Keratinocyte (primary cell): ENCODE measurements around the gene KNCN. TPM values are rescaled to one million over a fixed set of nuclear protein-coding genes. Genes with fewer than 3 reads are reported as not detected.

Experiments used
- DNase-seq: peaks from one replicate; pipeline ENCODE4 v3.0.0-alpha.2; 2011; ENCODE audit warnings: low read depth, missing footprints, low spot score
- FAIRE-seq: peaks from 2 replicates; lab custom pipeline; 2011; peaks lifted over from hg19 to GRCh38; lab: Jason Lieb, UNC
- H2AFZ ChIP-seq: 2 replicates; pipeline ENCODE4 v1.6.0; 2012; ENCODE audit warnings: low read length, control low read depth, inconsistent platforms; ENCODE audit not compliant: control insufficient read depth
- H3K27ac ChIP-seq: 2 replicates; pipeline ENCODE4 v1.5.1; 2011; ENCODE audit warnings: low read length; ENCODE audit not compliant: control insufficient read depth, insufficient read depth
- H3K27me3 ChIP-seq: 3 replicates; pipeline ENCODE4 v1.6.0; 2011; ENCODE audit warnings: low read length; ENCODE audit not compliant: control insufficient read depth, insufficient read depth; ENCODE audit errors: extremely low read depth
- H3K36me3 ChIP-seq, 2 experiments: 2 replicates in 1 of 2; 3 replicates in 1 of 2; pipeline ENCODE4 v1.5.1; 2011; ENCODE audit warnings: low read length in 2 of 2, mild to moderate bottlenecking in 1 of 2; ENCODE audit not compliant: control insufficient read depth in 2 of 2, insufficient read depth in 2 of 2; ENCODE audit errors: extremely low read depth in 1 of 2
- H3K4me1 ChIP-seq: 3 replicates; pipeline ENCODE4 v1.5.1; 2011; ENCODE audit warnings: low read length; ENCODE audit not compliant: control insufficient read depth, insufficient read depth; ENCODE audit errors: extremely low read depth
- H3K4me2 ChIP-seq: 3 replicates; pipeline ENCODE4 v1.6.0; 2011; ENCODE audit warnings: low read depth, low read length; ENCODE audit not compliant: control insufficient read depth, insufficient read depth; ENCODE audit errors: extremely low read depth
- H3K4me3 ChIP-seq, 3 experiments: fragments of 200-600 bp in 1 of 3; sonication (generic) in 1 of 3; 2 replicates in 2 of 3; 3 replicates in 1 of 3; pipeline ENCODE4 v1.5.1; 2011 to 2016; ENCODE audit warnings: low read length in 3 of 3, mild to moderate bottlenecking in 3 of 3, control low read depth in 2 of 3, inconsistent platforms in 1 of 3, low read depth in 1 of 3, mixed read lengths in 1 of 3, mixed run types in 1 of 3, moderate library complexity in 1 of 3; ENCODE audit not compliant: control insufficient read depth in 2 of 3, insufficient read depth in 2 of 3; ENCODE audit errors: extremely low read depth in 1 of 3
- H3K79me2 ChIP-seq: 2 replicates; pipeline ENCODE4 v1.6.0; 2012; ENCODE audit warnings: low read length; ENCODE audit not compliant: control insufficient read depth, insufficient read depth
- H3K9ac ChIP-seq: 3 replicates; pipeline ENCODE4 v1.6.0; 2011; ENCODE audit warnings: low read length; ENCODE audit not compliant: control insufficient read depth, insufficient read depth; ENCODE audit errors: extremely low read depth
- H3K9me1 ChIP-seq: 3 replicates; pipeline ENCODE4 v1.6.0; 2011; ENCODE audit warnings: low read length; ENCODE audit not compliant: control insufficient read depth, insufficient read depth; ENCODE audit errors: extremely low read depth
- H3K9me3 ChIP-seq: 2 replicates; pipeline ENCODE4 v1.5.1; 2012; ENCODE audit warnings: low read depth, low read length; ENCODE audit not compliant: control insufficient read depth
- H4K20me1 ChIP-seq: 3 replicates; pipeline ENCODE4 v1.6.0; 2011; ENCODE audit warnings: low read length; ENCODE audit not compliant: control insufficient read depth, insufficient read depth; ENCODE audit errors: extremely low read depth
- CTCF ChIP-seq, 3 experiments: IDR thresholded peaks in 1 of 3; conservative IDR thresholded peaks in 1 of 3; optimal IDR thresholded peaks in 1 of 3; 2 replicates in 2 of 3; 3 replicates in 1 of 3; pipeline versions ENCODE3 to v1.5.1; 2011; ENCODE audit warnings: low read length in 3 of 3, mild to moderate bottlenecking in 3 of 3, moderate library complexity in 2 of 3, control low read depth in 1 of 3, inconsistent platforms in 1 of 3; ENCODE audit not compliant: insufficient read depth in 2 of 3; ENCODE audit errors: extremely low read depth in 1 of 3
- EZH2 ChIP-seq: IDR thresholded peaks from one replicate; pipeline ENCODE4 v1.6.1; 2012; ENCODE audit warnings: inconsistent platforms, mild to moderate bottlenecking, low read length, moderate library complexity
- dilution Hi-C: fragments of 300-500 bp; cut with MboI; formaldehyde crosslinking; loops from one replicate; pipeline ENCODE4 v1.7.0; 2020; ENCODE audit warnings: low sequenced_read_pairs; ENCODE audit not compliant: extremely low pct_ligation_motif_present
- polyA plus RNA-seq, 5 experiments: library from polyadenylated mRNA; depleted of rRNA in 3 of 5; stranded (reverse) in 3 of 5; stranded (forward) in 1 of 5; unstranded in 1 of 5; fragments of >200 nt; gene quantifications; 1 replicate in 1 of 5; 2 replicates in 3 of 5; 3 replicates in 1 of 5; pipeline versions ENCODE4 v1.2.1 to v1.2.3, GENCODE V29; 2011 to 2012; ENCODE audit warnings: missing spikeins in 2 of 5, low read depth in 1 of 5, low replicate concordance in 1 of 5

KNCN gene
- polyA plus RNA-seq, 1 donor (not counting 4 experiments of a cell fraction or from before 2014, with no cell fraction given) = not detected

DNA sequence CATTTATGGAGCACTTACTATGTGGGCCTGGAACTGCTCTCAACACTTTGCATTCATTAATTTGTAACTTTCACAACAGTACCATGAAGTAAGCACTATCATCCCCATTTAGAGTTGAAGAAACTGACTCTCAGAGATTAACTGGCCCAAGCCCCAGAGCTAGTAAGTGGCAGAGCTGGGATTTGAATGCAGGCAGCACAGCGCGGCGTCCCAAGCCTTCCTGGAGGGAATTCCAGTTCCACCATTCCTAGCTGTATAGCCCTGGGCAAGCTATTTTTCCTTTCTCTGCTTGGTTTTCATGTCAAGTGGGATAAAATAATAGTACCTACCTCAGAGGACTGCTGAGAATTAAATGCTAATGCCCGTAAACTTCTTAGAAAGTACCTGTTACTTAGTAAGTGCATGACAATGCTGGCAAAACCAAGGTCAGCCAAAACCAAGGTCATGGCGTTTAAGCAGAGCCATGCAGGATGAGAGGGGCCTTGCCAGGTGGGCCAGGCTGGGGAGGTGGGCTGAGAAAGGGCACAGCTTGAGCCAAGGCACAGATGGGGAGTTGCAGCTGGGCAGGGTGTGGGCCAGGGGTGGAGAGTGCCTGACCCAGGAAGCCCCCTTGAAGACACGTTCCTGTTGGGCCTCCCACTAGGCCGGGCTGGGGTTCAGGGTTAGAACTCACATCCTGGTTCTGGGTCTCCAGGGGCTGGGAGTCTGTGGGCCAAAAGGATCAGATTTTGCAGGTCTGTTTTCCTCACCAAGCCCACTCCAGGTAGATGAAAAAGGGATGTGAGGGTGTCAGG is 4.6 kb upstream of the KNCN start:
- H3K79me2 ChIP-seq = no peaks in the 10 kb centered on the region
- no peak for DNase-seq
- H3K9me1 ChIP-seq = no peaks in the 10 kb centered on the region
- no peak for FAIRE-seq
- H3K27me3 ChIP-seq = peaks cover 4% of the 10 kb centered on the region
- no peaks in the 10 kb centered on the region for H4K20me1 ChIP-seq
- no peak overlapping the region for H3K9ac ChIP-seq
- peak overlapping the region; percentile 46 for H3K27ac ChIP-seq
- no peak overlapping the region for H3K4me2 ChIP-seq
- H3K9me3 ChIP-seq = no peaks in the 10 kb centered on the region
- no peak for TF ChIP-seq EZH2
- no peak for TF ChIP-seq CTCF (optimal IDR thresholded peaks at IDR 0.05 in 1 of 3, IDR thresholded peaks at IDR 0.05 in 1 of 3, conservative IDR thresholded peaks at IDR 0.05 in 1 of 3; ENCODE audit: extremely low read depth in 1 of 3, insufficient read depth in 2 of 3, low read length in 3 of 3)
- H2AFZ ChIP-seq = no peak overlapping the region
- H3K36me3 ChIP-seq = peaks cover 3 to 19% of the 10 kb centered on the region in 2 experiments
- no peak overlapping the region for H3K4me3 ChIP-seq
- H3K4me1 ChIP-seq = peaks cover 16% of the 10 kb centered on the region
- dilution Hi-C loops = no loop called here

DNA sequence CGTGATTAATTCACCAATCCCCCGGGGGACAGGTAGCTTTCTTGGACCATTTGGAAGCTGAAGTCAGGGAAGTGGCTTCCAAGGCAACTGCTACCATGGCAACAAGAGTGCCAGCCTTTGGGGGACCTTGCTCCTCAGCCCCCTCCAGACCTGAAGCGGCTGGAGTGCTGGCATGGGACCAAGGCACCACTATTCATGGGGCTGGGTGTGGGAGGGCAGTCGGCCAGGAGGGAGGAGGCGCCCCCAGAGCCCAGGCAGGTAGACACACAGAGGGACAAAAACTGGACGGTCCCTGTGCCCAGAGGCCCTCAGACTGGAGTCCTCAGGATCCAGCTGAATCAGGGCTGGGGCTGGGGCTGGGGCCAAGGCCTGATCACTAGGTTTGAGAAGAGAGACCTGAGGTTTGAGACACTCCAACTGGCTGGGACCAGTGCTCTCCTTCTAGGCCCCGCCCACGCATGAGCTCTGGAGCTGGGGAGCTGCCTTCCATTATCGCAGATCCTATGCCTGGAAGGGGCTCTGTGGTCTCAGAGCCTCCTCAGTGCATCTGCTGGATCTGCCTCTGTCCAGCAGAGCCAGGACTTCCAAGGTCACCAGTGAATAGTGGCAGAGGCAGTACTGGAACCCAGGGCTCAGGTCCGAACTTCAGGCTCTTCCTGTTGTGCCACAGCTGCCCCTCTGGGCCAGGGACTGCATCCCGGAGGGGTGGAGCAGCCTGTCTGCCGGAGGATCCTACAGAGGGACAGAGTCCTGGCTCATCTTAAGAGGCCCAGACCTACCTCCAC is 3.3 kb upstream of the KNCN start:
- Histone ChIP-seq H2AFZ (no peak overlapping the region), H4K20me1 (no peaks in the 10 kb centered on the region), H3K9ac (no peak overlapping the region), H3K9me3 (no peaks in the 10 kb centered on the region), H3K4me2 (no peak overlapping the region), H3K79me2 (no peaks in the 10 kb centered on the region), H3K27ac (no peak overlapping the region), H3K9me1 (no peaks in the 10 kb centered on the region), H3K27me3 (peaks cover 11% of the 10 kb centered on the region), H3K4me3 (no peak overlapping the region), H3K36me3 (peaks cover 0 to 11% of the 10 kb centered on the region in 2 experiments), H3K4me1 (peaks cover 16% of the 10 kb centered on the region)
- no peak for DNase-seq
- TF ChIP-seq CTCF (optimal IDR thresholded peaks at IDR 0.05 in 1 of 3, IDR thresholded peaks at IDR 0.05 in 1 of 3, conservative IDR thresholded peaks at IDR 0.05 in 1 of 3; ENCODE audit: extremely low read depth in 1 of 3, insufficient read depth in 2 of 3, low read length in 3 of 3) = no peak
- no peak for TF ChIP-seq EZH2
- dilution Hi-C loops = no loop called here
- no peak for FAIRE-seq
